K562 (cell line): ENCODE measurements around the gene CACNG3. TPM values are rescaled to one million over a fixed set of nuclear protein-coding genes. Genes with fewer than 3 reads are reported as not detected.
"Not testable (repeated sequence)": the region's sequence is repeated elsewhere in the genome, so short reads cannot be mapped to it uniquely, and the experiment has no call there.

Experiments used
- ATAC-seq: fragments of 200-7000 bp; cut with Tn5 transposase; 3 replicates; pipeline ENCODE4 v1.9.1; 2020; ENCODE audit warnings: moderate library complexity
- BruUV-seq: library from RNA; stranded (reverse); fragments of 400-500 nt; replicated peaks from 2 replicates; lab custom pipeline; 2021; lab: Mats Ljungman, UMichigan
- CTCF ChIA-PET: fragments of 300-600 bp; formaldehyde crosslinking; extraction: SDS; loops from one replicate; lab custom pipeline; 2021; ENCODE audit warnings: low intra/inter-chr PET ratio; lab: Yijun Ruan, JAX
- POLR2A ChIA-PET: fragments of 300-600, 350-650 bp; sonication (Branson Sonifier 250); formaldehyde crosslinking; extraction: SDS; loops from one replicate; lab custom pipeline; 2021; ENCODE audit warnings: antibody characterized with exemption, inconsistent platforms; lab: Yijun Ruan, JAX
- DNase-seq, 4 experiments: peaks; one replicate each; pipeline versions ENCODE4 v3.0.0 to v3.0.0-alpha.2; 2011 to 2018; ENCODE audit warnings: low spot score in 3 of 4, mixed read lengths in 3 of 4; ENCODE audit errors: extremely low read depth in 1 of 4
- FAIRE-seq: peaks from 2 replicates; lab custom pipeline; 2011; peaks lifted over from hg19 to GRCh38; lab: Jason Lieb, UNC
- H2AFZ ChIP-seq: 2 replicates; pipeline ENCODE4 v1.6.0; 2011; ENCODE audit warnings: low read depth, low read length, control low read depth, inconsistent platforms
- H3K27ac ChIP-seq: fragments of 200-600 bp; 3 replicates; pipeline ENCODE4 v1.8.0; 2011; ENCODE audit warnings: low read depth, mild to moderate bottlenecking, control low read depth, inconsistent platforms, low read length, moderate library complexity, mixed read lengths; ENCODE audit errors: extremely low read depth
- H3K27me3 ChIP-seq, 2 experiments: fragments of 300-600 bp in 1 of 2; 2 replicates in 1 of 2; 3 replicates in 1 of 2; pipeline versions ENCODE4 v1.6.0 to v1.8.0; 2011; ENCODE audit warnings: inconsistent platforms in 2 of 2, low read length in 2 of 2, mild to moderate bottlenecking in 1 of 2, mixed read lengths in 1 of 2, moderate library complexity in 1 of 2; ENCODE audit not compliant: control insufficient read depth in 2 of 2, insufficient read depth in 2 of 2
- H3K36me3 ChIP-seq: fragments of 300-600 bp; 3 replicates; pipeline ENCODE4 v1.8.0; 2011; ENCODE audit warnings: mild to moderate bottlenecking, low read length, inconsistent platforms; ENCODE audit not compliant: control insufficient read depth, insufficient read depth
- H3K4me1 ChIP-seq, 2 experiments: fragments of 200-600 bp in 1 of 2; replicated peaks in 1 of 2; 2 replicates in 1 of 2; 3 replicates in 1 of 2; pipeline versions ENCODE4 v1.5.1 to v1.8.0; 2011; ENCODE audit warnings: inconsistent platforms in 2 of 2, low read length in 2 of 2, mild to moderate bottlenecking in 1 of 2, mixed read lengths in 1 of 2, moderate library complexity in 1 of 2; ENCODE audit not compliant: control insufficient read depth in 2 of 2, insufficient read depth in 2 of 2
- H3K4me2 ChIP-seq: 2 replicates; pipeline ENCODE4 v1.6.1; 2011; ENCODE audit warnings: low read length, control low read depth, inconsistent platforms, mixed read lengths; ENCODE audit not compliant: insufficient read depth
- H3K4me3 ChIP-seq: fragments of 200-600 bp; sonication (generic), shearing (Covaris generic); 2 replicates; pipeline ENCODE4 v1.5.1; 2016; ENCODE audit warnings: control low read depth, inconsistent platforms
- H3K79me2 ChIP-seq: fragments of 200-600 bp; 3 replicates; pipeline ENCODE4 v1.8.0; 2011; ENCODE audit warnings: low read length, inconsistent platforms; ENCODE audit not compliant: control insufficient read depth, insufficient read depth
- H3K9ac ChIP-seq, 2 experiments: 2 replicates each; pipeline versions ENCODE4 v1.6.0 to v1.6.1; 2011; ENCODE audit warnings: low read depth in 2 of 2, low read length in 2 of 2, control low read depth in 1 of 2, inconsistent platforms in 1 of 2, mild to moderate bottlenecking in 1 of 2, mixed read lengths in 1 of 2; ENCODE audit not compliant: insufficient read depth in 1 of 2
- H3K9me1 ChIP-seq: one replicate; pipeline ENCODE4 v1.6.0; 2011; ENCODE audit warnings: inconsistent platforms, mild to moderate bottlenecking, low read length, moderate library complexity; ENCODE audit not compliant: control insufficient read depth, insufficient read depth
- H3K9me3 ChIP-seq: replicated peaks from 2 replicates; pipeline ENCODE4 v1.5.1; 2011; ENCODE audit warnings: low read depth, low read length, inconsistent platforms; ENCODE audit not compliant: control insufficient read depth, insufficient read depth
- H4K20me1 ChIP-seq: replicated peaks from 2 replicates; pipeline ENCODE4 v1.6.1; 2011; ENCODE audit warnings: low read length, inconsistent platforms, mixed read lengths; ENCODE audit not compliant: control insufficient read depth, insufficient read depth
- ATF3 ChIP-seq, 2 experiments: fragments of 450-650 bp in 1 of 2; sonication (generic) in 1 of 2; formaldehyde crosslinking in 1 of 2; IDR thresholded peaks in 1 of 2; conservative IDR thresholded peaks in 1 of 2; 2 replicates each; pipeline versions ENCODE4 v1.6.1 to v1.8.1; 2016 to 2023; ENCODE audit warnings: mild to moderate bottlenecking in 2 of 2, moderate library complexity in 2 of 2, inconsistent platforms in 1 of 2, missing genetic modification reagents in 1 of 2
- CEBPB ChIP-seq: fragments of 450-650 bp; IDR thresholded peaks from 2 replicates; pipeline ENCODE4 v1.6.1; 2016; ENCODE audit warnings: missing genetic modification characterization, missing compliant biosample characterization
- EP400 ChIP-seq: fragments of 450-650 bp; IDR thresholded peaks from 2 replicates; pipeline ENCODE4 v1.6.1; 2017; ENCODE audit warnings: antibody characterized with exemption, mild to moderate bottlenecking, moderate library complexity
- ERF ChIP-seq: fragments of 450-650 bp; formaldehyde crosslinking; IDR thresholded peaks from 2 replicates; pipeline ENCODE4 v1.4.0; 2020; ENCODE audit warnings: mild to moderate bottlenecking, mixed read lengths
- HDGF ChIP-seq: fragments of 450-650 bp; IDR thresholded peaks from 2 replicates; pipeline ENCODE4 v1.6.1; 2016
- MAFF ChIP-seq: IDR thresholded peaks from 2 replicates; pipeline ENCODE4 v1.6.1; 2012; ENCODE audit warnings: low read length, improper control_type of control experiment
- NFYB ChIP-seq: IDR thresholded peaks from 2 replicates; pipeline ENCODE4 v1.6.1; 2011; ENCODE audit warnings: mild to moderate bottlenecking, moderate library complexity; ENCODE audit not compliant: insufficient read length; ENCODE audit errors: extremely low read depth
- PHF20 ChIP-seq: fragments of 450-650 bp; IDR thresholded peaks from 2 replicates; pipeline ENCODE4 v1.6.1; 2018; ENCODE audit not compliant: partially characterized antibody
- TCFL5 ChIP-seq: fragments of 250-450 bp; sonication (Bioruptor Pico); conservative IDR thresholded peaks from 2 replicates; pipeline ENCODE4 v1.6.1; 2021; ENCODE audit warnings: mild to moderate bottlenecking, moderate library complexity, matching md5 sums
- ZKSCAN1 ChIP-seq: fragments of 150-350 bp; IDR thresholded peaks from 2 replicates; pipeline ENCODE4 v1.6.1; 2016; ENCODE audit warnings: low read depth, low read length
- ZNF197 ChIP-seq: fragments of 200-800 bp; sonication (Bioruptor generic); IDR thresholded peaks from 2 replicates; pipeline ENCODE4 v1.6.1; 2016; ENCODE audit warnings: low read depth, missing genetic modification characterization, missing compliant biosample characterization
- WGBS: fragments of 100-300 bp; shearing (Covaris generic); methylation state at CpG from one replicate; pipeline ENCODE4 v1.1.6; 2016; ENCODE audit warnings: low coverage, mixed read lengths; ENCODE audit not compliant: insufficient coverage; ENCODE audit errors: missing lambda C conversion rate; 5-methylcytosine and 5-hydroxymethylcytosine counted together
- in situ Hi-C: fragments of 300-500 bp; cut with MboI; formaldehyde crosslinking; loops from 4 replicates; pipeline ENCODE4 v1.15.0; 2018; ENCODE audit warnings: inconsistent platforms, mixed read lengths
- intact Hi-C: fragments of 100-400 bp; cut with micrococcal nuclease; formaldehyde crosslinking; loops from 2 replicates; pipeline ENCODE4 v1.14.2; 2022
- polyA plus RNA-seq, 8 experiments: library from polyadenylated mRNA; depleted of rRNA in 4 of 8; stranded (reverse) in 5 of 8; unstranded in 3 of 8; fragments of >200 nt; fragmentation: Nextera tagmentation in 2 of 8; fragmentation: Illumina TruSeq in 1 of 8; extraction: Ambion mirVana in 2 of 8; extraction: Trizol in 1 of 8; gene quantifications; 2 replicates each; pipeline versions ENCODE4 v1.2.1 to v1.2.3, GENCODE V29; 2011 to 2014; ENCODE audit warnings: inconsistent platforms in 1 of 8, missing spikeins in 1 of 8
- total RNA-seq, 7 experiments: library from RNA; depleted of rRNA in 6 of 7; stranded (reverse); fragments of >200 nt in 6 of 7; fragmentation: Illumina TruSeq in 2 of 7; extraction: Trizol in 2 of 7; gene quantifications; 2 replicates each; pipeline versions ENCODE4 v1.2.1 to v1.2.3, GENCODE V29; 2011 to 2021; ENCODE audit warnings: low replicate concordance in 1 of 7

Gene CACNG3
- total and polyA plus RNA-seq, 9 of the 15 experiments (the other 6 are each of a cell fraction or from before 2014, with no cell fraction given): not detected

- H3K79me2 ChIP-seq; DNase-seq; FAIRE-seq; CTCF ChIA-PET; H3K9me1 ChIP-seq; H3K4me2 ChIP-seq; H3K4me1 ChIP-seq; H3K9ac ChIP-seq; H3K9me3 ChIP-seq; H2AFZ ChIP-seq; H3K27ac ChIP-seq; ATAC-seq; in situ Hi-C loops; H3K36me3 ChIP-seq; intact Hi-C loops; H4K20me1 ChIP-seq; BruUV-seq; H3K4me3 ChIP-seq; TF ChIP-seq ATF3 (CRISPR knock-in tag; conservative IDR thresholded peaks at IDR 0.05): not testable (repeated sequence)
- POLR2A ChIA-PET: interaction anchor here (0.6 kb wide), 1 partner anchor 727 kb away, joined by 3 read pairs; no protein-coding TSS in a partner anchor
- 0% methylated on average over 10 of the region's 11 CpGs for WGBS
- H3K27me3 ChIP-seq: peaks cover 31 to 48% of the 10 kb centered on the region in 2 experiments
- TF ChIP-seq CEBPB (0 out of 2 replicates have a peak, but pooled peaks have one; percentile 22), ATF3 (IDR thresholded peaks at IDR 0.05) (peak; percentile 47)
Measured at GRCh38 chr16:24343829-24344228, 87.7 kb downstream of the CACNG3 start.

GRCh38 chr16:24344784-24345183 lies 88.6 kb downstream of the CACNG3 start:
- Histone ChIP-seq H3K9ac (no peak overlapping the region), H3K36me3 (no peaks in the 10 kb centered on the region), H3K4me1 (no peaks in the 10 kb centered on the region), H3K4me3 (no peak overlapping the region), H3K4me2 (no peak overlapping the region), H3K9me3 (no peaks in the 10 kb centered on the region), H4K20me1 (no peaks in the 10 kb centered on the region), H2AFZ (no peak overlapping the region), H3K27me3 (peaks cover 33 to 42% of the 10 kb centered on the region in 2 experiments), H3K27ac (no peak overlapping the region), H3K79me2 (no peaks in the 10 kb centered on the region), H3K9me1 (no peaks in the 10 kb centered on the region)
- CTCF ChIA-PET: no interaction called here
- DNase-seq (no peak), FAIRE-seq (no peak), ATAC-seq (no peak)
- TF ChIP-seq NFYB (no peak), ERF (CRISPR knock-in tag) (no peak), ZNF197 (no peak), HDGF (no peak), ZKSCAN1 (no peak), TCFL5 (CRISPR knock-in tag) (no peak), PHF20 (no peak), MAFF (no peak), EP400 (no peak)
- intact Hi-C loops (no loop called here), in situ Hi-C loops (no loop called here)
- BruUV-seq: no TSS peak
- POLR2A ChIA-PET: interaction anchor here (0.6 to 0.7 kb wide), 2 partner anchors 121 to 1212 kb away, joined by 3 read pairs; no protein-coding TSS in a partner anchor
- 0% methylated on average over 2 of the region's 2 CpGs for WGBS
